HepG2 (cell line): ENCODE data around the gene TMEM116.

Experiments used
- CBX5 ChIP-seq: sonication (generic); formaldehyde crosslinking; IDR thresholded peaks from 2 replicates; pipeline ENCODE4 v1.4.0; 2020; ENCODE audit warnings: missing genetic modification reagents, borderline replicate concordance
- NFE2 ChIP-seq: sonication (generic); formaldehyde crosslinking; IDR thresholded peaks from 2 replicates; pipeline ENCODE4 v1.4.0; 2020; ENCODE audit warnings: missing genetic modification reagents
- TARDBP ChIP-seq: sonication (generic); formaldehyde crosslinking; IDR thresholded peaks from 2 replicates; pipeline ENCODE4 v1.8.0; 2022; ENCODE audit warnings: mild to moderate bottlenecking, missing genetic modification reagents
- ZNF891 ChIP-seq: sonication (generic); formaldehyde crosslinking; IDR thresholded peaks from 2 replicates; pipeline ENCODE4 v1.5.0; 2020; ENCODE audit warnings: mild to moderate bottlenecking, missing genetic modification reagents

DNA sequence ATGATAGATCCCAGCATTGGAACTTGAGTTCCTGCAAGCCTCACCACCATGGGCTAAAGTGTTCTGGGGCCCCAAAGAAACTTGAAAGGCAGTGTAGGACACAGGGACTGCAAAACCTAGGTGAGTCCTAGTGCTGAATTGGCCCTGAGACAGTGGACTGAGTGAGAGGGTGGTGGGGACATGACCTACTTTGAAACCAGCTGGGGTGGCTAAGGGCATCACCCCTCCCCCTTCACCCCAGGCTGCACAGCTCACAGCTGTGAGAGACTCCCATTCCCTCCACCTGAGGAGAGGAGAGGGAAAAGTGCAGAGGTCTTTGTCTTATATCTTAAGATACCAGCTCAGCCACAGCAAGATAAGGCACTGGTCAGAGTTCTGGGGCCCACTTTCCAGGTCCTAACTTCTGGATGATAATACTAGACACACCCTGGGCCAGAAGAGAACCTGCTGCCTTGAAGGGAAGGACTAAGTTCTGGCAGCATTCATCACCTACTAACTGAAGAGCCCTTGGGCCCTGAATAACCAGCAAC, 108.5 kb downstream of the TMEM116 start:
- TF ChIP-seq CBX5 (CRISPR knock-in tag) (no peak), ZNF891 (CRISPR knock-in tag) (no peak), TARDBP (CRISPR knock-in tag) (no peak), NFE2 (CRISPR knock-in tag) (no peak)
